HepG2 (cell line): ENCODE results near the gene ADD2. TPM values are rescaled to one million over a fixed set of nuclear protein-coding genes. Genes with fewer than 3 reads are reported as not detected.

Experiments used
- ATAC-seq: fragments of 200-7000 bp; cut with Tn5 transposase; 3 replicates; pipeline ENCODE4 v1.9.1; 2020; ENCODE audit warnings: mild to moderate bottlenecking, moderate library complexity
- BruUV-seq: library from RNA; stranded (reverse); fragments of 400-500 nt; replicated peaks from 2 replicates; lab custom pipeline; 2021; lab: Mats Ljungman, UMichigan
- CTCF ChIA-PET: fragments of 300-600 bp; formaldehyde crosslinking; extraction: SDS; loops from one replicate; lab custom pipeline; 2021; ENCODE audit warnings: low total read pairs, inconsistent platforms, low intra/inter-chr PET ratio; lab: Yijun Ruan, JAX
- POLR2A ChIA-PET: fragments of 350-600 bp; sonication (Branson Sonifier 250); formaldehyde crosslinking; loops from one replicate; lab custom pipeline; 2020; ENCODE audit warnings: antibody characterized with exemption, inconsistent platforms; lab: Yijun Ruan, JAX
- DNase-seq: peaks from one replicate; pipeline ENCODE4 v3.0.0-alpha.2; 2015; ENCODE audit warnings: low spot score
- FAIRE-seq: peaks from 3 replicates; lab custom pipeline; 2011; peaks lifted over from hg19 to GRCh38; lab: Jason Lieb, UNC
- H2AFZ ChIP-seq: one replicate; pipeline ENCODE4 v1.6.1; 2011; ENCODE audit warnings: low read length, inconsistent platforms
- H3K27ac ChIP-seq: fragments of 300-600 bp; 3 replicates; pipeline ENCODE4 v1.8.0; 2011; ENCODE audit warnings: mixed run types, mild to moderate bottlenecking, mixed read lengths, low read length, inconsistent platforms; ENCODE audit not compliant: insufficient read depth; ENCODE audit errors: extremely low read length
- H3K27me3 ChIP-seq, 2 experiments: fragments of 200-600 bp in 1 of 2; 2 replicates in 1 of 2; 3 replicates in 1 of 2; pipeline versions ENCODE4 v1.6.0 to v1.8.0; 2011; ENCODE audit warnings: low read length in 2 of 2, mild to moderate bottlenecking in 2 of 2, moderate library complexity in 2 of 2, inconsistent platforms in 1 of 2; ENCODE audit not compliant: insufficient read depth in 2 of 2, control insufficient read depth in 1 of 2
- H3K36me3 ChIP-seq, 2 experiments: fragments of 200-600 bp in 1 of 2; replicated peaks in 1 of 2; 2 replicates in 1 of 2; 3 replicates in 1 of 2; pipeline versions ENCODE4 v1.5.1 to v1.8.0; 2011; ENCODE audit warnings: low read length in 2 of 2, inconsistent platforms in 1 of 2; ENCODE audit not compliant: insufficient read depth in 2 of 2, control insufficient read depth in 1 of 2
- H3K4me1 ChIP-seq: 2 replicates; pipeline ENCODE4 v1.5.1; 2012; ENCODE audit warnings: low read length, inconsistent platforms; ENCODE audit not compliant: insufficient read depth
- H3K4me2 ChIP-seq: 2 replicates; pipeline ENCODE4 v1.6.0; 2011; ENCODE audit warnings: low read depth, low read length, inconsistent platforms
- H3K4me3 ChIP-seq, 3 experiments: fragments of 200-600 bp in 1 of 3; sonication (generic), shearing (Covaris generic) in 1 of 3; replicated peaks in 1 of 3; 2 replicates each; pipeline ENCODE4 v1.5.1; 2011 to 2016; ENCODE audit warnings: low read length in 3 of 3, inconsistent platforms in 2 of 3, low read depth in 2 of 3, mild to moderate bottlenecking in 2 of 3, control low read depth in 1 of 3, mixed read lengths in 1 of 3; ENCODE audit not compliant: insufficient read depth in 1 of 3
- H3K79me2 ChIP-seq: one replicate; pipeline ENCODE4 v1.6.1; 2011; ENCODE audit warnings: low read length, inconsistent platforms; ENCODE audit not compliant: insufficient read depth
- H3K9ac ChIP-seq: 2 replicates; pipeline ENCODE4 v1.6.0; 2011; ENCODE audit warnings: mild to moderate bottlenecking, low read depth, low read length, inconsistent platforms; ENCODE audit not compliant: insufficient read depth
- H3K9me3 ChIP-seq: 2 replicates; pipeline ENCODE4 v1.5.1; 2012; ENCODE audit warnings: mild to moderate bottlenecking, low read length
- H4K20me1 ChIP-seq: 2 replicates; pipeline ENCODE4 v1.6.0; 2011; ENCODE audit warnings: inconsistent platforms, mild to moderate bottlenecking, low read length, moderate library complexity; ENCODE audit not compliant: insufficient read depth
- FLYWCH1 ChIP-seq: sonication (generic); formaldehyde crosslinking; IDR thresholded peaks from 2 replicates; pipeline ENCODE4 v1.8.1; 2023; ENCODE audit warnings: mild to moderate bottlenecking, missing genetic modification reagents
- HCFC1 ChIP-seq: fragments of 150-350 bp; IDR thresholded peaks from 2 replicates; pipeline ENCODE4 v1.6.1; 2014; ENCODE audit warnings: low read depth, low read length
- NFYC ChIP-seq: IDR thresholded peaks from 2 replicates; pipeline ENCODE4 v1.6.1; 2016; ENCODE audit warnings: missing genetic modification reagents, missing compliant biosample characterization
- SNAPC2 ChIP-seq: sonication (generic); formaldehyde crosslinking; IDR thresholded peaks from 2 replicates; pipeline ENCODE4 v1.8.1; 2022; ENCODE audit warnings: mild to moderate bottlenecking, missing genetic modification reagents
- SUZ12 ChIP-seq: fragments of 150-350 bp; IDR thresholded peaks from 2 replicates; pipeline ENCODE4 v1.6.1; 2014; ENCODE audit warnings: low read depth, low read length
- ZNF34 ChIP-seq: sonication (generic); formaldehyde crosslinking; IDR thresholded peaks from 2 replicates; pipeline ENCODE4 v1.4.0; 2020; ENCODE audit warnings: mild to moderate bottlenecking, missing genetic modification reagents, borderline replicate concordance
- ZNF446 ChIP-seq: sonication (generic); formaldehyde crosslinking; IDR thresholded peaks from 2 replicates; pipeline ENCODE4 v1.5.0; 2020; ENCODE audit warnings: mild to moderate bottlenecking, missing genetic modification reagents
- ZNF496 ChIP-seq: sonication (generic); formaldehyde crosslinking; IDR thresholded peaks from 2 replicates; pipeline ENCODE4 v1.8.1; 2023; ENCODE audit warnings: mild to moderate bottlenecking, moderate library complexity, missing genetic modification reagents; ENCODE audit not compliant: insufficient replicate concordance
- ZNF530 ChIP-seq: sonication (generic); formaldehyde crosslinking; IDR thresholded peaks from 2 replicates; pipeline ENCODE4 v1.5.0; 2020; ENCODE audit warnings: low read depth, mild to moderate bottlenecking, missing genetic modification reagents
- ZNF605 ChIP-seq: sonication (generic); formaldehyde crosslinking; IDR thresholded peaks from 2 replicates; pipeline ENCODE4 v1.8.0; 2022; ENCODE audit warnings: mild to moderate bottlenecking, missing genetic modification reagents
- ZSCAN31 ChIP-seq: sonication (generic); formaldehyde crosslinking; IDR thresholded peaks from 2 replicates; pipeline ENCODE4 v1.5.0; 2020; ENCODE audit warnings: low read depth, mild to moderate bottlenecking, missing genetic modification reagents
- WGBS: methylation state at CpG from one replicate; pipeline ENCODE4 v1.1.6; 2017; ENCODE audit warnings: low lambda C conversion rate; 5-methylcytosine and 5-hydroxymethylcytosine counted together
- in situ Hi-C: cut with HindIII; loops from 2 replicates; pipeline ENCODE4 v1.10.0; 2017; ENCODE audit warnings: low pct_unique_long_range_greater_than_20kb; ENCODE audit not compliant: extremely low pct_ligation_motif_present
- intact Hi-C: fragments of 100-400 bp; cut with micrococcal nuclease; formaldehyde crosslinking; loops from one replicate; pipeline ENCODE4 v1.10.0; 2022; ENCODE audit not compliant: unreplicated experiment
- polyA plus RNA-seq, 8 experiments: library from polyadenylated mRNA; depleted of rRNA in 3 of 8; stranded (reverse) in 7 of 8; unstranded in 1 of 8; fragments of >200 nt; fragmentation: Illumina TruSeq in 4 of 8; extraction: Trizol in 4 of 8; gene quantifications; 2 replicates each; pipeline versions ENCODE4 v1.2.1 to v1.2.3, GENCODE V29; 2011 to 2016; ENCODE audit warnings: low read depth in 4 of 8, missing spikeins in 1 of 8, mixed read lengths in 1 of 8; ENCODE audit not compliant: insufficient read depth in 1 of 8
- total RNA-seq, 5 experiments: library from RNA; depleted of rRNA; stranded (reverse); fragments of >200 nt; fragmentation: Illumina TruSeq; extraction: Trizol; gene quantifications; 2 replicates each; pipeline ENCODE4 v1.2.3, GENCODE V29; 2016; ENCODE audit warnings: low read depth in 1 of 5
- TF ChIP-seq, protein P1 (sequence below): sonication (generic); formaldehyde crosslinking; IDR thresholded peaks from 2 replicates; pipeline ENCODE4 v1.8.1; 2023; ENCODE audit warnings: mild to moderate bottlenecking, moderate library complexity, missing genetic modification reagents
- TF ChIP-seq, protein P2 (sequence below): sonication (generic); formaldehyde crosslinking; IDR thresholded peaks from 2 replicates; pipeline ENCODE4 v1.5.1; 2020; ENCODE audit warnings: missing genetic modification reagents, mild to moderate bottlenecking, borderline replicate concordance

ADD2 gene
- total and polyA plus RNA-seq, 2 of the 13 experiments (the other 11 are each of a cell fraction or from before 2014, with no cell fraction given): 0.05 to 0.13 TPM

DNA sequence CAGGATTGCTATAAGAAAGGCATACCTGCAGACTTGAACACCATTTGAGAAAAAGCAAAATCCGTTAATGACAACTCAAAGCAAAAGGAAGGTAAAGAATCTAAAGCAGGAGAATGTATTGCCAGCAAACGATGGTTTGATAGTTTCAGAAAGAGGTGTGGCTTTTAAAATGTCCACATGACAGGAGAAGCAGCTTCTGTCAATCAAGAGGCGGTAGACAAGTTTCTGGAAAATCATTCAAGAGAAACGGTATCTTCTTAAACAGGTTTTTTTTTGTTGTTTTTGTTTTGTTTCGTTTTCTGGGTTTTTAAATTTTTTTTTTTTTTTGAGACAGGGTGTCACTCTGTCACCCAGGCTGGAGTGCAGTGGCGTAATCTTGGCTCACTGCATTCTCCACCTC is 38.6 kb upstream of the ADD2 start:
- no peaks in the 10 kb centered on the region for H3K9me3 ChIP-seq
- H3K4me1 ChIP-seq: peaks cover 64% of the 10 kb centered on the region
- WGBS: 50% methylated on average over 6 of the region's 6 CpGs
- intact Hi-C loops: loop anchor here (5.0 kb wide), 1 partner anchor 56 kb away; no protein-coding TSS in a partner anchor
- in situ Hi-C loops: no loop called here
- POLR2A ChIA-PET: interaction anchor here (1.0 to 2.4 kb wide), 3 partner anchors 8 to 95 kb away, joined by 3 to 7 read pairs (median 4); no protein-coding TSS in a partner anchor
- ATAC-seq (no peak), DNase-seq (no peak), FAIRE-seq (no peak)
- H3K27ac ChIP-seq: peak overlapping the region; percentile 93
- no peak overlapping the region for H2AFZ ChIP-seq
- CTCF ChIA-PET: no interaction called here
- peak overlapping the region; percentile 88; the same call in 1 of the 2 replicates for H3K4me2 ChIP-seq
- no peak overlapping the region for H3K9ac ChIP-seq
- no peaks in the 10 kb centered on the region for H3K27me3 ChIP-seq
- BruUV-seq: no TSS peak
- H3K36me3 ChIP-seq: no peaks in the 10 kb centered on the region
- no peak overlapping the region for H3K4me3 ChIP-seq
- no peaks in the 10 kb centered on the region for H4K20me1 ChIP-seq
- TF ChIP-seq, protein P1, sequence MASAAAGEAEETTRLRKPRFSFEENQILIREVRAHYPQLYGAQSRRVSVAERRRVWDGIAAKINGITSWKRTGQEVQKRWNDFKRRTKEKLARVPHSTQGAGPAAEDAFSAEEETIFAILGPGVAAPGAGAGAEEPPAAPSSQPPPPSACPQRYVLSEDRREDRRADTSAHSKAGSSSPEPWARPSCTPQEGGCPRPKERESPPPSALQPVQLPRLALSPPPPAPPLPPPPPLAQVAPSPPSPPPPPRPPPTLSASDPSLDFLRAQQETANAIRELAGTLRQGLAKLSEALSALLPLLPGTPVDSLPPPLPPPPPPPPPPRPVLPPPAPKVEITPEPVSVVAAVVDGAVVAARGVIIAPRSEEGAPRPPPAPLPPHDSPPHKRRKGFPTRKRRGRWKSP: 0 out of 2 replicates have a peak, but pooled peaks have one; percentile 10
- TF ChIP-seq SNAPC2 (CRISPR knock-in tag) (0 out of 2 replicates have a peak, but pooled peaks have one; percentile 9), ZNF446 (no peak)
- H3K79me2 ChIP-seq: no peaks in the 10 kb centered on the region

DNA sequence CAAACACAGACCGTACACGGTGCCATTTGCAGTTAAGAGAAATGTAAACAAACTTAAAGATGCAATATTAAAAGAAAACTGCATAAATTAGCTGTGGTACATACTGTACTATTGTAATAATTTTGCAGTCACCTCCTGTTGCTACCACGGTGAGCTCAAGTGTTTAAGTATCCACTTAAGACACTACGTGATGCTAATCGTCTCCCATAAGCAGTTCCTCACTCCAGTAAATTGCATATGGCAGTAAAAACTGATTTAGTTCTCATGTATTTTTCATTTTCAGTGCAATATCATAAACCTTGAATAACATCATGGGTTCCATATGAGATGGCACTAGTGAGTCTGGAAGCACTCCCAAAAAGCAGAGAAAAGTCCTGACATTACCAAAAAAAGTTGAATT is 38.0 kb upstream of the ADD2 start:
- no peak overlapping the region for H3K4me3 ChIP-seq
- H3K79me2 ChIP-seq: no peaks in the 10 kb centered on the region
- intact Hi-C loops (loop anchor here (5.0 kb wide), 1 partner anchor 56 kb away; no protein-coding TSS in a partner anchor), in situ Hi-C loops (no loop called here)
- POLR2A ChIA-PET: no interaction called here
- H3K9ac ChIP-seq: no peak overlapping the region
- no peaks in the 10 kb centered on the region for H3K9me3 ChIP-seq
- H3K36me3 ChIP-seq: no peaks in the 10 kb centered on the region
- ATAC-seq (no peak), FAIRE-seq (no peak), DNase-seq (no peak)
- TF ChIP-seq HCFC1: no peak
- no peak for TF ChIP-seq NFYC (CRISPR knock-in tag)
- TF ChIP-seq, protein P2, sequence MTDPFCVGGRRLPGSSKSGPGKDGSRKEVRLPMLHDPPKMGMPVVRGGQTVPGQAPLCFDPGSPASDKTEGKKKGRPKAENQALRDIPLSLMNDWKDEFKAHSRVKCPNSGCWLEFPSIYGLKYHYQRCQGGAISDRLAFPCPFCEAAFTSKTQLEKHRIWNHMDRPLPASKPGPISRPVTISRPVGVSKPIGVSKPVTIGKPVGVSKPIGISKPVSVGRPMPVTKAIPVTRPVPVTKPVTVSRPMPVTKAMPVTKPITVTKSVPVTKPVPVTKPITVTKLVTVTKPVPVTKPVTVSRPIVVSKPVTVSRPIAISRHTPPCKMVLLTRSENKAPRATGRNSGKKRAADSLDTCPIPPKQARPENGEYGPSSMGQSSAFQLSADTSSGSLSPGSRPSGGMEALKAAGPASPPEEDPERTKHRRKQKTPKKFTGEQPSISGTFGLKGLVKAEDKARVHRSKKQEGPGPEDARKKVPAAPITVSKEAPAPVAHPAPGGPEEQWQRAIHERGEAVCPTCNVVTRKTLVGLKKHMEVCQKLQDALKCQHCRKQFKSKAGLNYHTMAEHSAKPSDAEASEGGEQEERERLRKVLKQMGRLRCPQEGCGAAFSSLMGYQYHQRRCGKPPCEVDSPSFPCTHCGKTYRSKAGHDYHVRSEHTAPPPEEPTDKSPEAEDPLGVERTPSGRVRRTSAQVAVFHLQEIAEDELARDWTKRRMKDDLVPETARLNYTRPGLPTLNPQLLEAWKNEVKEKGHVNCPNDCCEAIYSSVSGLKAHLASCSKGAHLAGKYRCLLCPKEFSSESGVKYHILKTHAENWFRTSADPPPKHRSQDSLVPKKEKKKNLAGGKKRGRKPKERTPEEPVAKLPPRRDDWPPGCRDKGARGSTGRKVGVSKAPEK (CRISPR knock-in tag): no peak
- no peak for TF ChIP-seq SUZ12
- TF ChIP-seq ZSCAN31 (CRISPR knock-in tag): no peak
- no peak for TF ChIP-seq ZNF605
- TF ChIP-seq ZNF34: no peak
- TF ChIP-seq ZNF496 (CRISPR knock-in tag): no peak
- no peak for TF ChIP-seq FLYWCH1 (CRISPR knock-in tag)
- no peak for TF ChIP-seq ZNF530
- H3K4me2 ChIP-seq: no peak overlapping the region
- no TSS peak for BruUV-seq
- no peaks in the 10 kb centered on the region for H3K27me3 ChIP-seq
- no peak overlapping the region for H3K27ac ChIP-seq
- CTCF ChIA-PET: no interaction called here
- no peak overlapping the region for H2AFZ ChIP-seq
- peaks cover 64% of the 10 kb centered on the region for H3K4me1 ChIP-seq
- 90% methylated on average over 5 of the region's 5 CpGs for whole genome bisulfite sequencing
- no peaks in the 10 kb centered on the region for H4K20me1 ChIP-seq
